Sigmoid colon (tissue), 7 donors: ENCODE measurements around the gene BMPR1A. TPM values are rescaled to one million over a fixed set of nuclear protein-coding genes. Genes with fewer than 3 reads are reported as not detected.
"Not testable (repeated sequence)": the region's sequence is repeated elsewhere in the genome, so short reads cannot be mapped to it uniquely, and the experiment has no call there.

Experiments used
- DNase-seq: peaks from one replicate; pipeline ENCODE4 v3.0.0-alpha.2; 2019
- H3K27ac ChIP-seq, 4 donors: fragments of 200-600 bp; sonication (generic); one replicate each; pipeline ENCODE4 v1.5.1; 2016 to 2019; ENCODE audit warnings: mild to moderate bottlenecking in 1 of 4
- H3K27me3 ChIP-seq, 3 donors: fragments of 200-600 bp; sonication (generic); one replicate each; pipeline ENCODE4 v1.5.1; 2019; ENCODE audit warnings: mild to moderate bottlenecking in 1 of 3
- H3K36me3 ChIP-seq, 4 donors: fragments of 200-600 bp; sonication (generic); one replicate each; pipeline ENCODE4 v1.5.1; 2016 to 2019
- H3K4me1 ChIP-seq, 4 donors: fragments of 200-600 bp; sonication (generic); one replicate each; pipeline ENCODE4 v1.5.1; 2017 to 2019
- H3K4me3 ChIP-seq, 4 donors: fragments of 200-600 bp; sonication (generic); one replicate each; pipeline ENCODE4 v1.5.1; 2017 to 2019; ENCODE audit warnings: mild to moderate bottlenecking in 2 of 4, moderate library complexity in 1 of 4
- H3K9me3 ChIP-seq, 4 donors: fragments of 200-600 bp in 3 of 4; sonication (generic) in 3 of 4; one replicate each; pipeline versions ENCODE4 v1.5.1 to v1.6.1; 2013 to 2019
- EP300 ChIP-seq, 4 donors: sonication (generic); formaldehyde crosslinking; IDR thresholded peaks; one replicate each; pipeline ENCODE4 v1.6.1; 2017; ENCODE audit warnings: antibody characterized with exemption in 4 of 4
- POLR2A ChIP-seq, 2 donors: fragments of 450-650 bp; IDR thresholded peaks; one replicate each; pipeline ENCODE4 v1.6.1; 2016; ENCODE audit warnings: antibody characterized with exemption in 2 of 2, mild to moderate bottlenecking in 2 of 2, moderate library complexity in 2 of 2
- POLR2AphosphoS5 ChIP-seq, 4 donors: sonication (generic); formaldehyde crosslinking; IDR thresholded peaks; one replicate each; pipeline ENCODE4 v1.6.1; 2017; ENCODE audit warnings: antibody characterized with exemption in 4 of 4
- WGBS, 2 donors: extraction: QIAGEN DNeasy Blood & Tissue Kit; methylation state at CpG; one replicate each; pipeline ENCODE4 v1.1.7; 2013; 5-methylcytosine and 5-hydroxymethylcytosine counted together
- intact Hi-C: fragments of 100-400 bp; cut with DNase I; formaldehyde crosslinking; loops from one replicate; pipeline ENCODE4 v1.15.1; 2023
- polyA plus RNA-seq, 3 donors: library from polyadenylated mRNA; stranded (reverse); fragments of 200-250 nt; gene quantifications; one replicate each; pipeline ENCODE4 v1.2.3, GENCODE V29; 2013
- total RNA-seq, 4 donors: library from RNA; depleted of rRNA; stranded (reverse); fragments of >200 nt; gene quantifications; one replicate each; pipeline ENCODE4 v1.1.0, GENCODE V29; 2016
- TF ChIP-seq, protein P1 (sequence below), 4 experiments: fragments of 450-650 bp in 3 of 4; fragments of 200-600 bp in 1 of 4; IDR thresholded peaks; one replicate each; pipeline ENCODE4 v1.5.1; 2016 to 2019; ENCODE audit warnings: antibody characterized with exemption in 4 of 4, mild to moderate bottlenecking in 3 of 4, moderate library complexity in 2 of 4
- donor health status: healthy with polysubstance abuse.
- donor health status: Bipolar disorder and iron deficiency.
- donor health status: healthy.

The BMPR1A gene
- total and polyA plus RNA-seq, 7 donors, result 5.5 to 145 (median 84.2) TPM

- H3K27ac ChIP-seq, result peak overlapping the region in 1 of 4 donors; percentile 14
- H3K9me3 ChIP-seq, result no peaks in the 10 kb centered on the region
- intact Hi-C loops, result loop anchor here (10.0 kb wide), 1 partner anchor 570 kb away; no protein-coding TSS in a partner anchor
- WGBS, 2 donors, result 84 to 90% methylated on average over 7 of the region's 7 CpGs
- no peaks in the 10 kb centered on the region for H3K27me3 ChIP-seq
- TF ChIP-seq POLR2AphosphoS5 (IDR thresholded peaks at IDR 0.05) (no peak), EP300 (IDR thresholded peaks at IDR 0.05) (no peak), POLR2A (IDR thresholded peaks at IDR 0.05) (no peak)
- TF ChIP-seq, protein P1, sequence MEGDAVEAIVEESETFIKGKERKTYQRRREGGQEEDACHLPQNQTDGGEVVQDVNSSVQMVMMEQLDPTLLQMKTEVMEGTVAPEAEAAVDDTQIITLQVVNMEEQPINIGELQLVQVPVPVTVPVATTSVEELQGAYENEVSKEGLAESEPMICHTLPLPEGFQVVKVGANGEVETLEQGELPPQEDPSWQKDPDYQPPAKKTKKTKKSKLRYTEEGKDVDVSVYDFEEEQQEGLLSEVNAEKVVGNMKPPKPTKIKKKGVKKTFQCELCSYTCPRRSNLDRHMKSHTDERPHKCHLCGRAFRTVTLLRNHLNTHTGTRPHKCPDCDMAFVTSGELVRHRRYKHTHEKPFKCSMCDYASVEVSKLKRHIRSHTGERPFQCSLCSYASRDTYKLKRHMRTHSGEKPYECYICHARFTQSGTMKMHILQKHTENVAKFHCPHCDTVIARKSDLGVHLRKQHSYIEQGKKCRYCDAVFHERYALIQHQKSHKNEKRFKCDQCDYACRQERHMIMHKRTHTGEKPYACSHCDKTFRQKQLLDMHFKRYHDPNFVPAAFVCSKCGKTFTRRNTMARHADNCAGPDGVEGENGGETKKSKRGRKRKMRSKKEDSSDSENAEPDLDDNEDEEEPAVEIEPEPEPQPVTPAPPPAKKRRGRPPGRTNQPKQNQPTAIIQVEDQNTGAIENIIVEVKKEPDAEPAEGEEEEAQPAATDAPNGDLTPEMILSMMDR (IDR thresholded peaks at IDR 0.05), result no peak
- DNase-seq, result no peak
- peaks cover 0 to 22% (median 16%) of the 10 kb centered on the region in 4 donors for H3K4me1 ChIP-seq
- H3K4me3 ChIP-seq, result no peak overlapping the region
- H3K36me3 ChIP-seq, result no peaks in the 10 kb centered on the region
Observed at GRCh38 chr10:86974484-86974883, 218.1 kb downstream of the BMPR1A start.

DNA sequence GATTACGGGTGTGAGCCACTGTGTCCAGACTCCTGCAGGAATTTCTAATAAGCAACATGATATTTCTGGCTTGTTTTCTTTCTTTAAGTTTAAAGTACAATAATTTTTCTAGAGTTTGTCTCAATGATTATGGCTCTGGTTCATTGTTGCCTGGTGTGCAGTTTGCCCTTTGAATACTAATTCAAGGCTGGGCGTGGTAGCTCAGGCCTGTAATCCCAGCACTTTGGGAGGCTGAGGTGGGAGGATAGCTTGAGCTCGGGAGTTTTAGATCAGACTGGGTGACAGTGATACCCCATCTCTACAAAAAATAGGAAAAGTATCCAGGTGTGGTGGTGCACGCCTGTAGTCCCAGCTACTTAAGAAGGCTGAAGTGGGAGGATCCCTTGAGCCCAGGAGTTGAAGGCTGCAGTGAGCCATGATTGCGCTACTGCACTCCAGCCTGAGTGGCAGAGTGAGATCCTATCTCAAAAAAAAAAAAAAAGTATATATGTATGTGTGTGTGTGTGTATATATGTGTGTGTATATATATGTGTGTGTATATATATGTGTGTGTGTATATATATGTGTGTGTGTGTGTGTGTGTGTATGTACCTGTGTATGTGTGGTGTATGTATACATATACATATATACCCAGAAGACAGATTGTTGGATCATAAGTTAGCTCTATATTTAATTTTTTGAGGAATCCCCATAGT lies 220.1 kb downstream of the BMPR1A start:
- H3K27ac ChIP-seq, result no peak overlapping the region
- TF ChIP-seq EP300 (IDR thresholded peaks at IDR 0.05) (no peak), POLR2AphosphoS5 (IDR thresholded peaks at IDR 0.05) (no peak), POLR2A (IDR thresholded peaks at IDR 0.05) (no peak)
- TF ChIP-seq, protein P1 (IDR thresholded peaks at IDR 0.05), result no peak
- no peak for DNase-seq
- H3K4me1 ChIP-seq, result peaks cover 0 to 21% (median 18%) of the 10 kb centered on the region in 4 donors
- no peaks in the 10 kb centered on the region for H3K27me3 ChIP-seq
- 87% methylated on average over 5 of the region's 5 CpGs for WGBS, 2 donors
- no peaks in the 10 kb centered on the region for H3K36me3 ChIP-seq
- intact Hi-C loops, result loop anchor here (10.0 kb wide), 1 partner anchor 572 kb away; no protein-coding TSS in a partner anchor
- no peak overlapping the region for H3K4me3 ChIP-seq
- no peaks in the 10 kb centered on the region for H3K9me3 ChIP-seq

DNA sequence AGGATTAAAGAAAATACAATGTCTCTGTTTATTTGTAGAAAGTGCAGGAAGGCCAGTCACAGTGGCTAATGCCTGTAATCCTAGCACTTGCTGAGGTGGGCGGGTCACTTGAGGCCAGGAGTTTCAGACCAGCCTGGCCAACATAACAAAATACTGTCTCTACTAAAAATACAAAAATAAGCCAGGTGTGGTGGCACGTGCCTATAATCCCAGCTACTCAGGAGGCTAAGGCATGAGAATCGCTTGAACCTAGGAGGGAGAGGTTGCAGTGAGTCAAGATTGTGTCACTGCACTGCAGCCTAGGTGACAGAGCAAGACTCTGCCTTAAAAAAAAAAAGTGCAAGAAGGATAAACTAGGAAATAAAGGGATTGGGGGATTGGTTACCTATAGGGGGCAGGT lies 222.0 kb downstream of the BMPR1A start:
- H3K9me3 ChIP-seq, H3K27me3 ChIP-seq, H3K36me3 ChIP-seq, DNase-seq, H3K4me3 ChIP-seq: not testable (repeated sequence)
- peak overlapping the region; percentile 34 to 59 (median 48) for H3K27ac ChIP-seq
- 76 to 86% methylated on average over 3 of the region's 3 CpGs for WGBS, 2 donors
- H3K4me1 ChIP-seq, result peaks cover 0 to 15% (median 12%) of the 10 kb centered on the region in 4 donors
- intact Hi-C loops, result loop anchor here (10.0 kb wide), 1 partner anchor 574 kb away; no protein-coding TSS in a partner anchor

GRCh38 chr10:86979296-86979818 lies 222.9 kb downstream of the BMPR1A start:
- H3K4me3 ChIP-seq, result no peak overlapping the region
- H3K27ac ChIP-seq, result peak overlapping the region; percentile 49 to 59 (median 56)
- intact Hi-C loops, result loop anchor here (10.0 kb wide), 1 partner anchor 575 kb away; no protein-coding TSS in a partner anchor
- H3K4me1 ChIP-seq, result peaks cover 0 to 15% (median 12%) of the 10 kb centered on the region in 4 donors
- H3K36me3 ChIP-seq, result no peaks in the 10 kb centered on the region
- H3K9me3 ChIP-seq, result no peaks in the 10 kb centered on the region
- WGBS, 2 donors, result 72 to 93% methylated on average over 4 of the region's 4 CpGs
- TF ChIP-seq POLR2A (IDR thresholded peaks at IDR 0.05) (no peak), EP300 (IDR thresholded peaks at IDR 0.05) (no peak), POLR2AphosphoS5 (IDR thresholded peaks at IDR 0.05) (no peak)
- TF ChIP-seq, protein P1 (IDR thresholded peaks at IDR 0.05), result no peak
- no peaks in the 10 kb centered on the region for H3K27me3 ChIP-seq
- no peak for DNase-seq

DNA sequence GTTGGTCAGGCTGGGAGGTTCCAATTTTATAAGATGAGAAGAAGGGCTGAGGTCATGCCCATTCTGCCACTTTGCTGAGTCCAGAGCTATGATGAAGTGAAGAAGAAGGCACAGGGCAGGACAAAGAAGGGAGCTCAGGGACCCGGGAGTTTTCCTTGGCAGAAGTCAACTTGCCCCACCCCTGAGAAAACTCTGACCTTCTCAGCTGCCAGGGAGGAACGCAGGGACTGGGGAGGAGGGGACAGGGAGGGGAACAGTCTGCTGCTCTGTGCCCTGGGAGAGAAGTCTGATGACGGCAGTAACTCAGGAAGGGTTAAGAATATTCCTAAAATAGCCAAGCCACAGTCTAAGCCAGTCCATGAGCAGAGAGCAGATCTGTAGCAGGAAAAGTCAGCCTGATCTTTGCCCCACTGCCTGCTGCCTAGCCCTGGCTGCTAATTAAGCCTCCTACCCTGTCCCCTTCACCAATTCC lies 223.6 kb downstream of the BMPR1A start:
- H3K27ac ChIP-seq, result peak overlapping the region; percentile 49 to 59 (median 56)
- H3K9me3 ChIP-seq, result no peaks in the 10 kb centered on the region
- TF ChIP-seq POLR2AphosphoS5 (IDR thresholded peaks at IDR 0.05) (peak in 1 of 4 donors; percentile 20), POLR2A (IDR thresholded peaks at IDR 0.05) (no peak), EP300 (IDR thresholded peaks at IDR 0.05) (peak in 1 of 4 donors; percentile 22)
- H3K4me1 ChIP-seq, result peaks cover 0 to 15% (median 12%) of the 10 kb centered on the region in 4 donors
- DNase-seq, result no peak
- no peaks in the 10 kb centered on the region for H3K27me3 ChIP-seq
- no peaks in the 10 kb centered on the region for H3K36me3 ChIP-seq
- intact Hi-C loops, result loop anchor here (10.0 kb wide), 1 partner anchor 575 kb away; no protein-coding TSS in a partner anchor
- H3K4me3 ChIP-seq, result no peak overlapping the region
- 4 to 33% methylated on average over 3 of the region's 3 CpGs for WGBS, 2 donors

GRCh38 chr10:86981020-86981419 lies 224.6 kb downstream of the BMPR1A start:
- intact Hi-C loops, H3K9me3 ChIP-seq, H3K27me3 ChIP-seq, H3K4me3 ChIP-seq, H3K36me3 ChIP-seq, DNase-seq: not testable (repeated sequence)
- WGBS, 2 donors, result 79 to 82% methylated on average over 6 of the region's 6 CpGs
- H3K4me1 ChIP-seq, result peaks cover 0 to 15% (median 12%) of the 10 kb centered on the region in 4 donors
- peak overlapping the region in 2 of 4 donors; percentile 53 to 59 for H3K27ac ChIP-seq
